T47D (cell line): ENCODE data around the gene EXOG.

Experiments used
- DNase-seq, 2 experiments: peaks; one replicate each; pipeline versions ENCODE4 v3.0.0 to v3.0.0-alpha.2; 2011 to 2012; ENCODE audit warnings: low read depth in 1 of 2, low spot score in 1 of 2
- JUND ChIP-seq: IDR thresholded peaks from 2 replicates; pipeline ENCODE4 v1.6.1; 2012; ENCODE audit warnings: low read depth
- in situ Hi-C: cut with HindIII; loops from 2 replicates; pipeline ENCODE4 v1.10.0; 2016; ENCODE audit warnings: low sequenced_read_pairs, low pct_unique_long_range_greater_than_20kb

Gene EXOG

GRCh38 chr3:38476157-38476756 is 19.9 kb upstream of the EXOG start:
- TF ChIP-seq JUND = no peak
- no peak for DNase-seq
- in situ Hi-C loops = no loop called here

- no peak for TF ChIP-seq JUND
- no peak for DNase-seq
- in situ Hi-C loops = no loop called here
Measured at GRCh38 chr3:38477057-38477820, 18.9 kb upstream of the EXOG start.

- in situ Hi-C loops = no loop called here
- DNase-seq = no peak
- TF ChIP-seq JUND = no peak
Measured at GRCh38 chr3:38477839-38478450, 18.2 kb upstream of the EXOG start.

GRCh38 chr3:38478901-38479300 is 17.2 kb upstream of the EXOG start:
- in situ Hi-C loops = no loop called here
- TF ChIP-seq JUND = no peak
- no peak for DNase-seq

GRCh38 chr3:38479431-38480092 is 16.6 kb upstream of the EXOG start:
- in situ Hi-C loops = no loop called here
- TF ChIP-seq JUND = no peak
- DNase-seq = peak; percentile 80 to 84

- in situ Hi-C loops = no loop called here
- no peak for TF ChIP-seq JUND
- DNase-seq = no peak
Measured at GRCh38 chr3:38480093-38480445, 16.1 kb upstream of the EXOG start.

- in situ Hi-C loops = no loop called here
- TF ChIP-seq JUND = no peak
- no peak for DNase-seq
Measured at GRCh38 chr3:38480930-38481329, 15.2 kb upstream of the EXOG start.

GRCh38 chr3:38482951-38483350 is 13.2 kb upstream of the EXOG start:
- no peak for TF ChIP-seq JUND
- in situ Hi-C loops = no loop called here
- DNase-seq = no peak

GRCh38 chr3:38487323-38487722 is 8.8 kb upstream of the EXOG start:
- no peak for TF ChIP-seq JUND
- no peak for DNase-seq
- in situ Hi-C loops = no loop called here

GRCh38 chr3:38488949-38489348 is 7.2 kb upstream of the EXOG start:
- in situ Hi-C loops = no loop called here
- no peak for DNase-seq
- TF ChIP-seq JUND = no peak

GRCh38 chr3:38489766-38490165 is 6.4 kb upstream of the EXOG start:
- no peak for DNase-seq
- in situ Hi-C loops = no loop called here
- TF ChIP-seq JUND = no peak

- DNase-seq = no peak
- TF ChIP-seq JUND = no peak
- in situ Hi-C loops = no loop called here
Measured at GRCh38 chr3:38490281-38491030, 5.7 kb upstream of the EXOG start.
